DMS79 treated with DMSO at 0.1 percent for 48 hours (cell line): ENCODE results near the gene BRAT1.
"Not testable (repeated sequence)": the region's sequence is repeated elsewhere in the genome, so short reads cannot be mapped to it uniquely, and the experiment has no call there.

Experiments
- DNase-seq: peaks from one replicate; lab custom pipeline; 2025; lab: John Stamatoyannopoulos, UW

The BRAT1 gene

GRCh38 chr7:2583798-2584580 lies 28.7 kb upstream of the BRAT1 start:
- DNase-seq: no peak

- DNase-seq: no peak
These were observed 26.8 kb upstream of the BRAT1 start for GRCh38 chr7:2582006-2582735.

- no peak for DNase-seq
These were observed 25.3 kb upstream of the BRAT1 start for GRCh38 chr7:2580636-2581035.

- DNase-seq: no peak
These were observed 22.8 kb upstream of the BRAT1 start for GRCh38 chr7:2577914-2578680.

GRCh38 chr7:2576742-2577491 lies 21.6 kb upstream of the BRAT1 start:
- no peak for DNase-seq

- DNase-seq: no peak
These were observed 20.5 kb upstream of the BRAT1 start for GRCh38 chr7:2575733-2576340.

GRCh38 chr7:2575046-2575732 lies 19.9 kb upstream of the BRAT1 start:
- DNase-seq: no peak

GRCh38 chr7:2573761-2574160 lies 18.4 kb upstream of the BRAT1 start:
- no peak for DNase-seq

GRCh38 chr7:2572101-2572842 lies 16.9 kb upstream of the BRAT1 start:
- no peak for DNase-seq

GRCh38 chr7:2571409-2571808 lies 16.1 kb upstream of the BRAT1 start:
- DNase-seq: no peak

GRCh38 chr7:2570021-2570420 lies 14.7 kb upstream of the BRAT1 start:
- no peak for DNase-seq

- no peak for DNase-seq
These were observed 14.1 kb upstream of the BRAT1 start for GRCh38 chr7:2569421-2569820.

GRCh38 chr7:2568521-2569223 lies 13.3 kb upstream of the BRAT1 start:
- DNase-seq: no peak

- peak; percentile 4 for DNase-seq
These were observed 12.5 kb upstream of the BRAT1 start for GRCh38 chr7:2567679-2568278.

- DNase-seq: no peak
These were observed 11.8 kb upstream of the BRAT1 start for GRCh38 chr7:2566890-2567678.

GRCh38 chr7:2566348-2566889 lies 11.1 kb upstream of the BRAT1 start:
- no peak for DNase-seq

- peak; percentile 10 for DNase-seq
These were observed 9.7 kb upstream of the BRAT1 start for GRCh38 chr7:2564970-2565540.

- DNase-seq: not testable (repeated sequence)
These were observed 8.6 kb upstream of the BRAT1 start for GRCh38 chr7:2563955-2564354.
